AG04450 (cell line): ENCODE results near the gene PSMD4. TPM values are rescaled to one million over a fixed set of nuclear protein-coding genes. Genes with fewer than 3 reads are reported as not detected.

Experiments
- CTCF ChIA-PET: fragments of 300-600, 350-600 bp; formaldehyde crosslinking; extraction: SDS; loops from one replicate; lab custom pipeline; 2022; ENCODE audit warnings: antibody characterized with exemption, inconsistent platforms; lab: Charles Lee
- POLR2A ChIA-PET: fragments of 350-600 bp; formaldehyde crosslinking; extraction: SDS; loops from one replicate; lab custom pipeline; 2021; ENCODE audit warnings: antibody characterized with exemption, inconsistent platforms; lab: Yijun Ruan, JAX
- DNase-seq: peaks from one replicate; pipeline ENCODE4 v3.0.0-alpha.2; 2011; ENCODE audit warnings: low read depth, low spot score
- H3K27ac ChIP-seq: one replicate; pipeline ENCODE4 v1.5.1; 2012; ENCODE audit warnings: low read depth, low read length, control low read depth
- H3K27me3 ChIP-seq: one replicate; pipeline ENCODE4 v1.6.0; 2012; ENCODE audit warnings: low read length; ENCODE audit not compliant: control insufficient read depth, insufficient read depth
- H3K4me3 ChIP-seq: 2 replicates; pipeline ENCODE4 v1.5.1; 2011; ENCODE audit warnings: mild to moderate bottlenecking, low read depth, low read length, control low read depth
- H3K9me3 ChIP-seq: 2 replicates; pipeline ENCODE4 v1.5.1; 2012; ENCODE audit warnings: low read length; ENCODE audit not compliant: control insufficient read depth, insufficient read depth
- CTCF ChIP-seq: IDR thresholded peaks from 2 replicates; pipeline ENCODE4 v1.5.1; 2011; ENCODE audit warnings: low read depth, low read length, control low read depth, inconsistent platforms
- polyA plus RNA-seq: library from polyadenylated mRNA; depleted of rRNA; stranded (reverse); fragments of >200 nt; gene quantifications from 2 replicates; pipeline ENCODE4 v1.2.3, GENCODE V29; 2011; rRNA removed
- small RNA-seq: library from RNA; depleted of rRNA; stranded (forward); fragments of <200 nt; gene quantifications from one replicate; pipeline ENCODE3, GENCODE V24; 2012; ENCODE audit warnings: low read depth; ENCODE audit not compliant: insufficient read length

PSMD4 gene
- polyA plus RNA-seq, 1 experiment, result 258 TPM

GRCh38 chr1:151315565-151316235 is 61.2 kb downstream of the PSMD4 start:
- TF ChIP-seq CTCF, result no peak
- no peaks in the 10 kb centered on the region for H3K27me3 ChIP-seq
- H3K9me3 ChIP-seq, result no peaks in the 10 kb centered on the region
- DNase-seq, result no peak
- no peak overlapping the region for H3K27ac ChIP-seq
- no peak overlapping the region for H3K4me3 ChIP-seq
- POLR2A ChIA-PET, result no interaction called here
- CTCF ChIA-PET, result interaction anchor here (1.0 to 7.6 kb wide), 2 partner anchors 14 to 64 kb away, joined by 3 to 68 read pairs; no protein-coding TSS in a partner anchor

Small RNA genes lying within 50 kb of the gene (small RNA-seq; reads per million reads assigned to genes)
- not detected for gene RN7SL444P

Other genes starting within 250 kb of the PSMD4 start
- 12.8 and 18.0 TPM in 2 replicates for gene MINDY1, start 247.8 kb upstream of the PSMD4 start, polyA plus RNA-seq
- gene PRUNE1, start 246.3 kb upstream of the PSMD4 start, polyA plus RNA-seq, result 18.3 and 21.7 TPM in 2 replicates
- 0.09 and 0.16 TPM in 2 replicates for gene BNIPL, start 218.1 kb upstream of the PSMD4 start, polyA plus RNA-seq
- gene C1orf56, start 207.0 kb upstream of the PSMD4 start, polyA plus RNA-seq, result 1.3 and 1.9 TPM in 2 replicates
- 66.3 and 70.3 TPM in 2 replicates for gene CDC42SE1, start 195.1 kb upstream of the PSMD4 start, polyA plus RNA-seq
- 25.2 and 28.3 TPM in 2 replicates for gene MLLT11, start 194.3 kb upstream of the PSMD4 start, polyA plus RNA-seq
- 9.8 and 10.0 TPM in 2 replicates for gene GABPB2, start 184.0 kb upstream of the PSMD4 start, polyA plus RNA-seq
- gene SEMA6C, start 108.1 kb upstream of the PSMD4 start, polyA plus RNA-seq, result 1.3 and 1.8 TPM in 2 replicates
- gene TNFAIP8L2, start 98.1 kb upstream of the PSMD4 start, polyA plus RNA-seq, result not detected in 2 replicates
- 9.1 and 9.6 TPM in 2 replicates for gene LYSMD1, start 88.8 kb upstream of the PSMD4 start, polyA plus RNA-seq
- gene SCNM1, start 88.6 kb upstream of the PSMD4 start, polyA plus RNA-seq, result 24.9 and 29.2 TPM in 2 replicates
- gene TMOD4, start 78.8 kb upstream of the PSMD4 start, polyA plus RNA-seq, result not detected in 2 replicates
- gene VPS72, start 64.5 kb upstream of the PSMD4 start, polyA plus RNA-seq, result 66.8 and 75.1 TPM in 2 replicates
- gene PIP5K1A, start 56.2 kb upstream of the PSMD4 start, polyA plus RNA-seq, result 170 and 179 TPM in 2 replicates
- 10.5 and 12.0 TPM in 2 replicates for gene ZNF687, start 27.6 kb downstream of the PSMD4 start, polyA plus RNA-seq
- gene PI4KB, start 72.7 kb downstream of the PSMD4 start, polyA plus RNA-seq, result 75.2 and 83.2 TPM in 2 replicates
- 40.9 and 42.7 TPM in 2 replicates for gene RFX5, start 92.5 kb downstream of the PSMD4 start, polyA plus RNA-seq
- gene SELENBP1, start 118.0 kb downstream of the PSMD4 start, polyA plus RNA-seq, result 85.0 and 102 TPM in 2 replicates
- gene PSMB4, start 144.8 kb downstream of the PSMD4 start, polyA plus RNA-seq, result 483 and 516 TPM in 2 replicates
- gene POGZ, start 204.8 kb downstream of the PSMD4 start, polyA plus RNA-seq, result 43.4 and 45.7 TPM in 2 replicates